ENCODE results near the gene KLHDC2. TPM values are rescaled to one million over a fixed set of nuclear protein-coding genes. Genes with fewer than 3 reads are reported as not detected.
"Not testable (repeated sequence)": the region's sequence is repeated elsewhere in the genome, so short reads cannot be mapped to it uniquely, and the experiment has no call there.

The KLHDC2 gene
- total RNA-seq, 3 donors from 2014 or later (not counting 1 experiment from before 2014, with no cell fraction given), result 60.4 to 64.2 (median 63.2) TPM

- H3K4me1 Mint-ChIP-seq, result peaks cover 11 to 17% of the 10 kb centered on the region in 2 donors
- no peak overlapping the region for H3K4me3 Mint-ChIP-seq
- ATAC-seq (no peak), DNase-seq (no peak)
- intact Hi-C loops (cut with micrococcal nuclease), result no loop called here
- Histone ChIP-seq H3K9me3 (ENCODE audit: control insufficient read depth, insufficient read depth, low read length) (no peaks in the 10 kb centered on the region), H3K27me3 (ENCODE audit: control insufficient read depth, insufficient read depth, low read length) (no peaks in the 10 kb centered on the region), H3K36me3 (ENCODE audit: control insufficient read depth, insufficient read depth, low read length) (peaks cover 37% of the 10 kb centered on the region), H3K4me3 (ENCODE audit: low read length) (no peak overlapping the region), H3K4me1 (ENCODE audit: control insufficient read depth, insufficient read depth, low read length) (peaks cover 13% of the 10 kb centered on the region), H3K27ac (ENCODE audit: low read length) (no peak overlapping the region)
- no peaks in the 10 kb centered on the region for H3K9me3 Mint-ChIP-seq
- no CpG with 5 or more reads among the region's 1 CpG for WGBS (ENCODE audit: insufficient coverage)
- peak overlapping the region in 1 of 2 donors; percentile 1 for H3K27ac Mint-ChIP-seq
- no peak for TF ChIP-seq CTCF (IDR thresholded peaks at IDR 0.05)
- peaks cover under 1% of the 10 kb centered on the region for H3K36me3 Mint-ChIP-seq
- H3K27me3 Mint-ChIP-seq (ENCODE audit: low read depth in 2 of 2), result no peaks in the 10 kb centered on the region
Observed at GRCh38 chr14:49774106-49774505, 6.2 kb downstream of the KLHDC2 start.

- Mint-ChIP-seq H3K27ac (no peak overlapping the region), H3K4me1 (peaks cover 0 to 5% of the 10 kb centered on the region in 2 donors), H3K4me3 (no peak overlapping the region), H3K27me3 (ENCODE audit: low read depth in 2 of 2) (no peaks in the 10 kb centered on the region), H3K36me3 (peaks cover 24% of the 10 kb centered on the region), H3K9me3 (no peaks in the 10 kb centered on the region)
- Histone ChIP-seq H3K4me1 (ENCODE audit: control insufficient read depth, insufficient read depth, low read length) (no peaks in the 10 kb centered on the region), H3K4me3 (ENCODE audit: low read length) (no peak overlapping the region), H3K36me3 (ENCODE audit: control insufficient read depth, insufficient read depth, low read length) (peaks cover 80% of the 10 kb centered on the region), H3K27ac (ENCODE audit: low read length) (no peak overlapping the region), H3K9me3 (ENCODE audit: control insufficient read depth, insufficient read depth, low read length) (no peaks in the 10 kb centered on the region), H3K27me3 (ENCODE audit: control insufficient read depth, insufficient read depth, low read length) (no peaks in the 10 kb centered on the region)
- 94% methylated on average over 2 of the region's 2 CpGs for WGBS (ENCODE audit: insufficient coverage)
- intact Hi-C loops (cut with micrococcal nuclease), result no loop called here
- no peak for TF ChIP-seq CTCF (IDR thresholded peaks at IDR 0.05)
- ATAC-seq, result no peak
- no peak for DNase-seq
Observed at GRCh38 chr14:49778421-49778820, 10.5 kb downstream of the KLHDC2 start.

- peak overlapping the region; percentile 4 to 39 for H3K27ac Mint-ChIP-seq
- peaks cover 24% of the 10 kb centered on the region for H3K36me3 Mint-ChIP-seq
Observed at GRCh38 chr14:49781040-49781439, 13.1 kb downstream of the KLHDC2 start.

GRCh38 chr14:49783394-49784014 is 15.6 kb downstream of the KLHDC2 start:
- no peaks in the 10 kb centered on the region for H3K9me3 ChIP-seq (ENCODE audit: control insufficient read depth, insufficient read depth, low read length)
- WGBS (ENCODE audit: insufficient coverage), result 95% methylated on average over 3 of the region's 3 CpGs
- TF ChIP-seq CTCF (IDR thresholded peaks at IDR 0.05), result no peak
- Mint-ChIP-seq H3K4me1 (no peaks in the 10 kb centered on the region), H3K27me3 (ENCODE audit: low read depth in 2 of 2) (no peaks in the 10 kb centered on the region), H3K36me3 (peaks cover 33% of the 10 kb centered on the region), H3K9me3 (no peaks in the 10 kb centered on the region), H3K4me3 (no peak overlapping the region), H3K27ac (no peak overlapping the region)
- intact Hi-C loops (cut with micrococcal nuclease), result no loop called here
- H3K36me3 ChIP-seq (ENCODE audit: control insufficient read depth, insufficient read depth, low read length), result peaks cover 94% of the 10 kb centered on the region
- DNase-seq (no peak), ATAC-seq (no peak)
- H3K4me1 ChIP-seq (ENCODE audit: control insufficient read depth, insufficient read depth, low read length), result no peaks in the 10 kb centered on the region
- no peak overlapping the region for H3K27ac ChIP-seq (ENCODE audit: low read length)
- H3K4me3 ChIP-seq (ENCODE audit: low read length), result no peak overlapping the region
- no peaks in the 10 kb centered on the region for H3K27me3 ChIP-seq (ENCODE audit: control insufficient read depth, insufficient read depth, low read length)

More at GRCh38 chr14:49781040-49781439, 13.1 kb downstream of the KLHDC2 start:
- DNase-seq; intact Hi-C loops (cut with micrococcal nuclease); H3K9me3 Mint-ChIP-seq; H3K9me3 ChIP-seq (ENCODE audit: control insufficient read depth, insufficient read depth, low read length); H3K27ac ChIP-seq (ENCODE audit: low read length); ATAC-seq; H3K4me3 ChIP-seq (ENCODE audit: low read length); H3K4me1 Mint-ChIP-seq; H3K4me3 Mint-ChIP-seq; H3K4me1 ChIP-seq (ENCODE audit: control insufficient read depth, insufficient read depth, low read length); H3K27me3 ChIP-seq (ENCODE audit: control insufficient read depth, insufficient read depth, low read length); H3K27me3 Mint-ChIP-seq (ENCODE audit: low read depth in 2 of 2): not testable (repeated sequence)
- WGBS (ENCODE audit: insufficient coverage), result 97% methylated on average over 6 of the region's 7 CpGs
- peaks cover 89% of the 10 kb centered on the region for H3K36me3 ChIP-seq (ENCODE audit: control insufficient read depth, insufficient read depth, low read length)

Measured in natural killer cell (primary cell).